Sigmoid colon (tissue), 7 donors: ENCODE measurements around the gene SDR9C7. TPM values are rescaled to one million over a fixed set of nuclear protein-coding genes. Genes with fewer than 3 reads are reported as not detected.

Source experiments
- DNase-seq: peaks from one replicate; pipeline ENCODE4 v3.0.0-alpha.2; 2019
- H3K27ac ChIP-seq, 4 donors: fragments of 200-600 bp; sonication (generic); one replicate each; pipeline ENCODE4 v1.5.1; 2016 to 2019; ENCODE audit warnings: mild to moderate bottlenecking in 1 of 4
- H3K27me3 ChIP-seq, 3 donors: fragments of 200-600 bp; sonication (generic); one replicate each; pipeline ENCODE4 v1.5.1; 2019; ENCODE audit warnings: mild to moderate bottlenecking in 1 of 3
- H3K36me3 ChIP-seq, 4 donors: fragments of 200-600 bp; sonication (generic); one replicate each; pipeline ENCODE4 v1.5.1; 2016 to 2019
- H3K4me1 ChIP-seq, 4 donors: fragments of 200-600 bp; sonication (generic); one replicate each; pipeline ENCODE4 v1.5.1; 2017 to 2019
- H3K4me3 ChIP-seq, 4 donors: fragments of 200-600 bp; sonication (generic); one replicate each; pipeline ENCODE4 v1.5.1; 2017 to 2019; ENCODE audit warnings: mild to moderate bottlenecking in 2 of 4, moderate library complexity in 1 of 4
- H3K9me3 ChIP-seq, 4 donors: fragments of 200-600 bp in 3 of 4; sonication (generic) in 3 of 4; one replicate each; pipeline versions ENCODE4 v1.5.1 to v1.6.1; 2013 to 2019
- EP300 ChIP-seq, 4 donors: sonication (generic); formaldehyde crosslinking; IDR thresholded peaks; one replicate each; pipeline ENCODE4 v1.6.1; 2017; ENCODE audit warnings: antibody characterized with exemption in 4 of 4
- POLR2A ChIP-seq, 2 donors: fragments of 450-650 bp; IDR thresholded peaks; one replicate each; pipeline ENCODE4 v1.6.1; 2016; ENCODE audit warnings: antibody characterized with exemption in 2 of 2, mild to moderate bottlenecking in 2 of 2, moderate library complexity in 2 of 2
- POLR2AphosphoS5 ChIP-seq, 4 donors: sonication (generic); formaldehyde crosslinking; IDR thresholded peaks; one replicate each; pipeline ENCODE4 v1.6.1; 2017; ENCODE audit warnings: antibody characterized with exemption in 4 of 4
- WGBS, 2 donors: extraction: QIAGEN DNeasy Blood & Tissue Kit; methylation state at CpG; one replicate each; pipeline ENCODE4 v1.1.7; 2013; 5-methylcytosine and 5-hydroxymethylcytosine counted together
- intact Hi-C: fragments of 100-400 bp; cut with DNase I; formaldehyde crosslinking; loops from one replicate; pipeline ENCODE4 v1.15.1; 2023
- polyA plus RNA-seq, 3 donors: library from polyadenylated mRNA; stranded (reverse); fragments of 200-250 nt; gene quantifications; one replicate each; pipeline ENCODE4 v1.2.3, GENCODE V29; 2013
- total RNA-seq, 4 donors: library from RNA; depleted of rRNA; stranded (reverse); fragments of >200 nt; gene quantifications; one replicate each; pipeline ENCODE4 v1.1.0, GENCODE V29; 2016
- TF ChIP-seq, protein P1 (sequence below), 4 experiments: fragments of 450-650 bp in 3 of 4; fragments of 200-600 bp in 1 of 4; IDR thresholded peaks; one replicate each; pipeline ENCODE4 v1.5.1; 2016 to 2019; ENCODE audit warnings: antibody characterized with exemption in 4 of 4, mild to moderate bottlenecking in 3 of 4, moderate library complexity in 2 of 4
- donor health status: healthy with polysubstance abuse.
- donor health status: Bipolar disorder and iron deficiency.
- donor health status: healthy.

The SDR9C7 gene
- total and polyA plus RNA-seq, 7 donors = 0.03 to 0.55 TPM; not detected in 5

DNA sequence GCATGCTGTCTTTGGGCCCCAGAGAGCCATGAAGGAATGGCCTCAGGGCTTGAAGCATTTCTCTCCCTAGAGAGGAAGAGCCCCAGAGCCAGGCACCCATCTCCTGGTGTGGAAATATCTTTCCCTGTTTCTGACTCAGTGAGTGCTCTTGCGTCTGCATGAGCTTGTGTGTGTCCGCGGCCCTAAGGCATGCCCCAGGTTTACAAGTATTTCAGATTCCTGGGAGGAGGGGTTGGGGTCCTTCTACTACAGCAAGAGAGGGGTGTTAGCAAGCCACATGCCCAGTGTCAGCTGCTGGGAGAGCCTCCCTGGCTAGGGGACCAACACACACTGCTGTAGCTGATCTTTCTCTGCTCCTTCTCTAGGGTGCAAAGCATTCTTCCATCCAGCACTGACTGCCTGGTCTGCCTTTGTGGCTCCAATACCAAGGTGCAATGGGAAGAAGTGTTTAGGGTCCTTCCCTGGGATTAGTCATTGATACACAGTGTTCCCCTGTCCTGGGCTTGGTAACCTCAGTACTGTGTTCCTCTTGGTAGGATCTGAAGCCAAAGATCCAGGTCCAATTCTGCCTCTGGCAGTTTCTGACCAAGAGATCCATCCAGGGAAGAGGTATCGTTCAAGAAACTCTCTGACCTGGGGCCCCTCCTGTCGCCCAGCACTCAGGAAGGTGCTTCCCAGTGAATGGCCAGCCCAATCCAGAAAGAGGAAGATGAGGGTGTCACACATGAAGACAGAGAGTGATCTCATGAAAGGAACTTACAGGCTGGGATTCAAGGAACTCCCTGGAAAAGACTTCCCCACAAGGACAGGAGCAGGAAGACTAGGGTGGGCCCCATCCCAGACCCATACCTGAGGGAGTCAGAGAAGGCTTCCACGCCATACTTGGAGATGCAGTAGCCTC is 20.1 kb upstream of the SDR9C7 start:
- peaks cover 0 to 5% (median 0%) of the 10 kb centered on the region in 4 donors for H3K9me3 ChIP-seq
- no peaks in the 10 kb centered on the region for H3K4me1 ChIP-seq
- no peak for TF ChIP-seq POLR2A (IDR thresholded peaks at IDR 0.05)
- TF ChIP-seq POLR2AphosphoS5 (IDR thresholded peaks at IDR 0.05) = no peak
- TF ChIP-seq EP300 (IDR thresholded peaks at IDR 0.05) = no peak
- TF ChIP-seq, protein P1, sequence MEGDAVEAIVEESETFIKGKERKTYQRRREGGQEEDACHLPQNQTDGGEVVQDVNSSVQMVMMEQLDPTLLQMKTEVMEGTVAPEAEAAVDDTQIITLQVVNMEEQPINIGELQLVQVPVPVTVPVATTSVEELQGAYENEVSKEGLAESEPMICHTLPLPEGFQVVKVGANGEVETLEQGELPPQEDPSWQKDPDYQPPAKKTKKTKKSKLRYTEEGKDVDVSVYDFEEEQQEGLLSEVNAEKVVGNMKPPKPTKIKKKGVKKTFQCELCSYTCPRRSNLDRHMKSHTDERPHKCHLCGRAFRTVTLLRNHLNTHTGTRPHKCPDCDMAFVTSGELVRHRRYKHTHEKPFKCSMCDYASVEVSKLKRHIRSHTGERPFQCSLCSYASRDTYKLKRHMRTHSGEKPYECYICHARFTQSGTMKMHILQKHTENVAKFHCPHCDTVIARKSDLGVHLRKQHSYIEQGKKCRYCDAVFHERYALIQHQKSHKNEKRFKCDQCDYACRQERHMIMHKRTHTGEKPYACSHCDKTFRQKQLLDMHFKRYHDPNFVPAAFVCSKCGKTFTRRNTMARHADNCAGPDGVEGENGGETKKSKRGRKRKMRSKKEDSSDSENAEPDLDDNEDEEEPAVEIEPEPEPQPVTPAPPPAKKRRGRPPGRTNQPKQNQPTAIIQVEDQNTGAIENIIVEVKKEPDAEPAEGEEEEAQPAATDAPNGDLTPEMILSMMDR (IDR thresholded peaks at IDR 0.05) = no peak
- intact Hi-C loops = no loop called here
- H3K36me3 ChIP-seq = no peaks in the 10 kb centered on the region
- no peak overlapping the region for H3K27ac ChIP-seq
- no peaks in the 10 kb centered on the region for H3K27me3 ChIP-seq
- no peak overlapping the region for H3K4me3 ChIP-seq
- no peak for DNase-seq
- WGBS, 2 donors = 95 to 96% methylated on average over 6 of the region's 6 CpGs

DNA sequence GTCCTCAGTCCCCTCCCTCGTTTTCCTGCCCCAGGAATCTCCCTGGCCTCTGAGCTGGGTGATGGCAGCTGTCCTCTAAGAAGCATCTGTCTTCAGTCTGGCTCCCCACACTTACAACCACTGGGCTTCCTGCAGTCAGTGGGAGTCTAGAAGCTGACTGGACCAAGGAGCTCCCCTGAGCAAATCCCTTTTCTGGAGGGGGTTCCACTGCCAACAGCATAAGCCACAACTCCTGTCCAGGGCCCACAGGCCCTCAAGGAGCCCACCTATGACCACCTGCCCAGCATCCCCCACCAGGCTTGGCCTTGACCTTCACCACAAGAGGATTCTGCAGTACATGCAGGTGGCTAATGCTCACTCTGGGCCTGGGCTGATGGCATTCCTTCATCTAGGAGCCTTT is 19.1 kb upstream of the SDR9C7 start:
- H3K4me3 ChIP-seq = no peak overlapping the region
- no peaks in the 10 kb centered on the region for H3K36me3 ChIP-seq
- no peaks in the 10 kb centered on the region for H3K27me3 ChIP-seq
- no peak for TF ChIP-seq POLR2A (IDR thresholded peaks at IDR 0.05)
- TF ChIP-seq EP300 (IDR thresholded peaks at IDR 0.05) = no peak
- no peak for TF ChIP-seq POLR2AphosphoS5 (IDR thresholded peaks at IDR 0.05)
- TF ChIP-seq, protein P1 (IDR thresholded peaks at IDR 0.05) = no peak
- peaks cover 0 to under 1% (median 0%) of the 10 kb centered on the region in 4 donors for H3K9me3 ChIP-seq
- H3K4me1 ChIP-seq = no peaks in the 10 kb centered on the region
- 21 to 24% methylated on average over 1 of the region's 1 CpG for WGBS, 2 donors
- DNase-seq = no peak
- no peak overlapping the region for H3K27ac ChIP-seq
- intact Hi-C loops = no loop called here

DNA sequence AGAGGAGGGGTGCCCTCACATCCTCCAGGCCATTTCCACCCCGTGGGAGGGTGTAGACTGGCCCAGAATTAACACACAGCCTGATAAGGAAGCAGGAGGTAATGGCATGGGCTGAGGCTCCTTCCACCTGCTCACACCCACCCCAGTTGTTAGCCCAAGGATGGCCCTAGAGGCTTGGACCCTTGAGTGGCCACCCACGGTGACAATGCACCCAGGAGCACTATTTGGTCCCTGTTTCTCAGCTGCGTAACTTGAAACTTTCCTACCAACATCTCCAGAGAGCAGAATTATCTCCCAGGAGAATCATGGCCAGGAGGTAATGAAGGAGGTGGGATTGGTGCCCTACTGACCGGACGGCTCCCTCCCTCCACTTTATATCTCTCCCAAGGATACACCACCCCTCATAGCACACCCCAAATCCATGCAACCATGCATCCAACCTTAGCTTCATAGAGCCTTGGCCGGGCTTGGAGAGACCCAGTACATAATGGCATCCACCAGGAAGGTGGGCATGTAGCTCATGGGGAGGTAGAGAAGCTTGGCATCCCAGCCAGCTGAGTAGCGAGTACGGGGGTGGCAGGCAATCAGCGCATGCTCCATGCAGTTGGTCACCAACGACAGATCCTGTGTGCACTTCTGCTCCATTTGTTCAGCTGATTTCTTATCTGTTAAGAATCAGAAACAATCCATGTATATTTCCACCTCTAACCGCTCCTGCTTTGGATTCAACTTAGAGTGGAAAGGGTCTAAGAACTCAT is 17.6 kb upstream of the SDR9C7 start:
- Histone ChIP-seq H3K27me3 (no peaks in the 10 kb centered on the region), H3K4me1 (no peaks in the 10 kb centered on the region), H3K27ac (no peak overlapping the region), H3K36me3 (no peaks in the 10 kb centered on the region), H3K4me3 (no peak overlapping the region), H3K9me3 (no peaks in the 10 kb centered on the region)
- 84 to 91% methylated on average over 11 of the region's 11 CpGs for WGBS, 2 donors
- no peak for DNase-seq
- intact Hi-C loops = no loop called here
- TF ChIP-seq POLR2AphosphoS5 (IDR thresholded peaks at IDR 0.05) (no peak), EP300 (IDR thresholded peaks at IDR 0.05) (no peak), POLR2A (IDR thresholded peaks at IDR 0.05) (no peak)
- TF ChIP-seq, protein P1 (IDR thresholded peaks at IDR 0.05) = no peak

DNA sequence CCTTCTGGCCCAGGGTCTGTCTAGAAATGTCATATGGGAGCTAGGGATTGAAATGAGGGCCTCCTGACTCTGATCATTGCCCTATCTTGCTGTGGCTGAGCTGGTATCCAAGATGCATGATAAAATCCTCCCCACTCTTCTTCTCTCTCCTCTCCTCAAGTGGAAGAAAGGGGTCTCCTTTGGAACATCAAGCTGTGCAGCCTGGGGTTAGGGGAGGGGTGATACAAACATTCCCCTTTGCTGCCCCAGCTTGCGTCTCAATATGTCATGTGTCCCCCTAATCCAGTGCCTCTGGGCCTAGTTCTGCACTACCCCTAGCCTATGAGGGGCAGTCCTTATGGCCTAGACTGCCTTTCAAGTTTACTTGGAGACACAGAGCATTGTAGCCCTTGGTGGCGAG is 14.7 kb upstream of the SDR9C7 start:
- H3K27me3 ChIP-seq = no peaks in the 10 kb centered on the region
- DNase-seq = no peak
- H3K4me3 ChIP-seq = no peak overlapping the region
- H3K9me3 ChIP-seq = no peaks in the 10 kb centered on the region
- 97 to 99% methylated on average over 2 of the region's 2 CpGs for WGBS, 2 donors
- intact Hi-C loops = no loop called here
- no peaks in the 10 kb centered on the region for H3K36me3 ChIP-seq
- H3K27ac ChIP-seq = no peak overlapping the region
- TF ChIP-seq EP300 (IDR thresholded peaks at IDR 0.05) = no peak
- TF ChIP-seq, protein P1 (IDR thresholded peaks at IDR 0.05) = no peak
- no peak for TF ChIP-seq POLR2A (IDR thresholded peaks at IDR 0.05)
- TF ChIP-seq POLR2AphosphoS5 (IDR thresholded peaks at IDR 0.05) = no peak
- H3K4me1 ChIP-seq = no peaks in the 10 kb centered on the region
